Measurements from ENCODE around the gene CFHR1.

DNA sequence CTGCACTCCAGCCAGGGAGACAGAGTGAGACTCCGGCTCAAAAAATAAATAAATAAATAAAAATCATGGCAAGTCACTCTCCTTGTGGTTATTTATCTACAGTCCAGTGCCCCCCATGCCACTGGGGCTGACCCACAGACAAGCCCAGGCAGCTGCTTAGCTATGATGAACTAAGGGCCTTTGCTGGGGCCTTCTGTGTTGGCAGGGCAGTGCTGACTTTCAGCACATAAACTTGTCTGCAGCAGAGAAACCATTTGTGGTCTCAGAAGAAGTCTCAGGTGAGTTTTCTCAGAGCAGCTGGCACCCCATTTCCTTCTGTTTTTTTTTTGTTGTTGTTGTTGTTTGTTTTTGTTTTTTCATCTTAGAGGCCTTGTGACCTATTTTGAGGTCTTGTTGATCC is 47.4 kb downstream of the CFHR1 start:
- TF ChIP-seq, protein P1, sequence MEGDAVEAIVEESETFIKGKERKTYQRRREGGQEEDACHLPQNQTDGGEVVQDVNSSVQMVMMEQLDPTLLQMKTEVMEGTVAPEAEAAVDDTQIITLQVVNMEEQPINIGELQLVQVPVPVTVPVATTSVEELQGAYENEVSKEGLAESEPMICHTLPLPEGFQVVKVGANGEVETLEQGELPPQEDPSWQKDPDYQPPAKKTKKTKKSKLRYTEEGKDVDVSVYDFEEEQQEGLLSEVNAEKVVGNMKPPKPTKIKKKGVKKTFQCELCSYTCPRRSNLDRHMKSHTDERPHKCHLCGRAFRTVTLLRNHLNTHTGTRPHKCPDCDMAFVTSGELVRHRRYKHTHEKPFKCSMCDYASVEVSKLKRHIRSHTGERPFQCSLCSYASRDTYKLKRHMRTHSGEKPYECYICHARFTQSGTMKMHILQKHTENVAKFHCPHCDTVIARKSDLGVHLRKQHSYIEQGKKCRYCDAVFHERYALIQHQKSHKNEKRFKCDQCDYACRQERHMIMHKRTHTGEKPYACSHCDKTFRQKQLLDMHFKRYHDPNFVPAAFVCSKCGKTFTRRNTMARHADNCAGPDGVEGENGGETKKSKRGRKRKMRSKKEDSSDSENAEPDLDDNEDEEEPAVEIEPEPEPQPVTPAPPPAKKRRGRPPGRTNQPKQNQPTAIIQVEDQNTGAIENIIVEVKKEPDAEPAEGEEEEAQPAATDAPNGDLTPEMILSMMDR (IDR thresholded peaks at IDR 0.05; ENCODE audit: insufficient read depth, low read length), result no peak
- TF ChIP-seq, protein P2, sequence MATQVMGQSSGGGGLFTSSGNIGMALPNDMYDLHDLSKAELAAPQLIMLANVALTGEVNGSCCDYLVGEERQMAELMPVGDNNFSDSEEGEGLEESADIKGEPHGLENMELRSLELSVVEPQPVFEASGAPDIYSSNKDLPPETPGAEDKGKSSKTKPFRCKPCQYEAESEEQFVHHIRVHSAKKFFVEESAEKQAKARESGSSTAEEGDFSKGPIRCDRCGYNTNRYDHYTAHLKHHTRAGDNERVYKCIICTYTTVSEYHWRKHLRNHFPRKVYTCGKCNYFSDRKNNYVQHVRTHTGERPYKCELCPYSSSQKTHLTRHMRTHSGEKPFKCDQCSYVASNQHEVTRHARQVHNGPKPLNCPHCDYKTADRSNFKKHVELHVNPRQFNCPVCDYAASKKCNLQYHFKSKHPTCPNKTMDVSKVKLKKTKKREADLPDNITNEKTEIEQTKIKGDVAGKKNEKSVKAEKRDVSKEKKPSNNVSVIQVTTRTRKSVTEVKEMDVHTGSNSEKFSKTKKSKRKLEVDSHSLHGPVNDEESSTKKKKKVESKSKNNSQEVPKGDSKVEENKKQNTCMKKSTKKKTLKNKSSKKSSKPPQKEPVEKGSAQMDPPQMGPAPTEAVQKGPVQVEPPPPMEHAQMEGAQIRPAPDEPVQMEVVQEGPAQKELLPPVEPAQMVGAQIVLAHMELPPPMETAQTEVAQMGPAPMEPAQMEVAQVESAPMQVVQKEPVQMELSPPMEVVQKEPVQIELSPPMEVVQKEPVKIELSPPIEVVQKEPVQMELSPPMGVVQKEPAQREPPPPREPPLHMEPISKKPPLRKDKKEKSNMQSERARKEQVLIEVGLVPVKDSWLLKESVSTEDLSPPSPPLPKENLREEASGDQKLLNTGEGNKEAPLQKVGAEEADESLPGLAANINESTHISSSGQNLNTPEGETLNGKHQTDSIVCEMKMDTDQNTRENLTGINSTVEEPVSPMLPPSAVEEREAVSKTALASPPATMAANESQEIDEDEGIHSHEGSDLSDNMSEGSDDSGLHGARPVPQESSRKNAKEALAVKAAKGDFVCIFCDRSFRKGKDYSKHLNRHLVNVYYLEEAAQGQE (IDR thresholded peaks at IDR 0.05; ENCODE audit: insufficient replicate concordance, low read depth), result no peak
- no peak for TF ChIP-seq POLR2AphosphoS5 (IDR thresholded peaks at IDR 0.05; ENCODE audit: low read depth)
- TF ChIP-seq SPI1 (IDR thresholded peaks at IDR 0.05; ENCODE audit: borderline replicate concordance, low read depth), result no peak
- TF ChIP-seq GABPA (IDR thresholded peaks at IDR 0.05; ENCODE audit: low read depth), result no peak

Data from HL-60 (cell line).